H1 (cell line): Measurements from ENCODE around the gene FAM24B. TPM values are rescaled to one million over a fixed set of nuclear protein-coding genes. Genes with fewer than 3 reads are reported as not detected.

ENCODE experiments used
- CTCF ChIA-PET: fragments of 300-600 bp; sonication (Branson Sonifier 250); formaldehyde crosslinking; loops from one replicate; lab custom pipeline; 2021; ENCODE audit not compliant: partially characterized antibody; lab: Charles Lee
- POLR2A ChIA-PET: fragments of 300-600 bp; sonication (Branson Sonifier 250); formaldehyde crosslinking; loops from one replicate; lab custom pipeline; 2021; ENCODE audit warnings: inconsistent platforms; ENCODE audit not compliant: partially characterized antibody; lab: Charles Lee
- DNase-seq, 2 experiments: peaks; one replicate each; pipeline versions ENCODE4 v3.0.0 to v3.0.0-alpha.2; 2010 to 2022; ENCODE audit warnings: low spot score in 2 of 2, low read depth in 1 of 2, mixed read lengths in 1 of 2
- FAIRE-seq: peaks from 2 replicates; lab custom pipeline; 2011; peaks lifted over from hg19 to GRCh38; lab: Jason Lieb, UNC
- H2AFZ ChIP-seq: 2 replicates; pipeline ENCODE4 v1.8.1; 2012; ENCODE audit warnings: low read length, inconsistent platforms
- H2AK5ac ChIP-seq: 2 replicates; pipeline ENCODE4 v1.6.1; 2013; ENCODE audit warnings: low read depth, low read length
- H2BK120ac ChIP-seq: replicated peaks from 2 replicates; pipeline ENCODE3; 2013; ENCODE audit warnings: low read depth, low read length, inconsistent platforms
- H2BK12ac ChIP-seq: 2 replicates; pipeline ENCODE4 v1.6.1; 2013; ENCODE audit warnings: low read depth, low read length
- H2BK15ac ChIP-seq: 2 replicates; pipeline ENCODE4 v1.6.1; 2013; ENCODE audit warnings: low read length
- H2BK20ac ChIP-seq: 2 replicates; pipeline ENCODE4 v1.6.1; 2013; ENCODE audit warnings: low read length
- H2BK5ac ChIP-seq: 2 replicates; pipeline ENCODE4 v1.6.1; 2013; ENCODE audit warnings: low read depth, low read length
- H3K14ac ChIP-seq: 2 replicates; pipeline ENCODE4 v1.6.1; 2013; ENCODE audit warnings: inconsistent platforms; ENCODE audit not compliant: insufficient read length
- H3K18ac ChIP-seq: 2 replicates; pipeline ENCODE4 v1.6.1; 2013; ENCODE audit warnings: low read length; ENCODE audit errors: extremely low read depth
- H3K23ac ChIP-seq: 2 replicates; pipeline ENCODE4 v1.6.1; 2013; ENCODE audit warnings: inconsistent platforms; ENCODE audit not compliant: insufficient read length
- H3K23me2 ChIP-seq: 2 replicates; pipeline ENCODE4 v1.6.1; 2013; ENCODE audit warnings: low read depth, low read length
- H3K27ac ChIP-seq: 2 replicates; pipeline ENCODE4 v1.6.1; 2011; ENCODE audit warnings: low read depth, low read length, inconsistent platforms
- H3K27me3 ChIP-seq, 4 experiments: replicated peaks in 1 of 4; 1 replicate in 1 of 4; 2 replicates in 3 of 4; pipeline versions ENCODE4 v1.6.1 to v1.8.1; 2011 to 2013; ENCODE audit warnings: low read length in 3 of 4, mild to moderate bottlenecking in 3 of 4, inconsistent platforms in 2 of 4, mixed read lengths in 2 of 4, moderate library complexity in 1 of 4; ENCODE audit not compliant: control insufficient read depth in 3 of 4, insufficient read depth in 3 of 4; ENCODE audit errors: extremely low read depth in 1 of 4
- H3K36me3 ChIP-seq, 4 experiments: 2 replicates each; pipeline versions ENCODE4 v1.6.1 to v1.8.1; 2011 to 2013; ENCODE audit warnings: mild to moderate bottlenecking in 4 of 4, low read length in 3 of 4, moderate library complexity in 2 of 4, control low read depth in 1 of 4, inconsistent platforms in 1 of 4; ENCODE audit not compliant: insufficient read depth in 4 of 4, control insufficient read depth in 2 of 4
- H3K4ac ChIP-seq: replicated peaks from 2 replicates; pipeline ENCODE3; 2013; ENCODE audit warnings: low read length, low read depth, mixed read lengths, inconsistent platforms; ENCODE audit not compliant: insufficient read length
- H3K4me1 ChIP-seq, 4 experiments: replicated peaks in 1 of 4; 1 replicate in 1 of 4; 2 replicates in 3 of 4; pipeline versions ENCODE4 v1.6.1 to v1.8.1; 2011 to 2013; ENCODE audit warnings: low read length in 3 of 4, inconsistent platforms in 2 of 4, mixed read lengths in 1 of 4; ENCODE audit not compliant: insufficient read depth in 4 of 4, control insufficient read depth in 3 of 4
- H3K4me2 ChIP-seq, 2 experiments: 2 replicates each; pipeline versions ENCODE4 v1.6.1 to v1.8.1; 2011 to 2013; ENCODE audit warnings: low read depth in 2 of 2, low read length in 2 of 2, control low read depth in 1 of 2, inconsistent platforms in 1 of 2, mild to moderate bottlenecking in 1 of 2; ENCODE audit not compliant: insufficient read depth in 1 of 2
- H3K4me3 ChIP-seq, 4 experiments: fragments of 200-600, 300-600 bp in 1 of 4; sonication (generic), shearing (Covaris generic), sonication (Bioruptor Twin) in 1 of 4; 2 replicates each; pipeline versions ENCODE4 v1.5.1 to v1.8.1; 2011 to 2016; ENCODE audit warnings: low read length in 4 of 4, low read depth in 3 of 4, control low read depth in 2 of 4, inconsistent platforms in 2 of 4, mild to moderate bottlenecking in 2 of 4, mixed read lengths in 1 of 4, moderate library complexity in 1 of 4; ENCODE audit not compliant: insufficient read depth in 2 of 4; ENCODE audit errors: extremely low read depth in 1 of 4
- H3K56ac ChIP-seq: replicated peaks from 2 replicates; pipeline ENCODE3; 2013; ENCODE audit warnings: low read depth, mild to moderate bottlenecking, mixed read lengths, low read length, inconsistent platforms; ENCODE audit not compliant: insufficient read length
- H3K79me1 ChIP-seq: 2 replicates; pipeline ENCODE4 v1.6.1; 2013; ENCODE audit warnings: low read depth, low read length, control low read depth
- H3K79me2 ChIP-seq, 2 experiments: 2 replicates each; pipeline versions ENCODE4 v1.6.1 to v1.8.1; 2012 to 2013; ENCODE audit warnings: low read length in 2 of 2, mild to moderate bottlenecking in 2 of 2, inconsistent platforms in 1 of 2; ENCODE audit not compliant: insufficient read depth in 2 of 2, control insufficient read depth in 1 of 2
- H3K9ac ChIP-seq, 4 experiments: replicated peaks in 1 of 4; 1 replicate in 1 of 4; 2 replicates in 3 of 4; pipeline versions ENCODE4 v1.6.1 to v1.8.1; 2011 to 2013; ENCODE audit warnings: low read depth in 3 of 4, low read length in 3 of 4, control low read depth in 2 of 4, mild to moderate bottlenecking in 2 of 4, moderate library complexity in 2 of 4, inconsistent platforms in 1 of 4; ENCODE audit errors: extremely low read depth in 1 of 4
- H3K9me3 ChIP-seq, 2 experiments: 2 replicates each; pipeline versions ENCODE4 v1.6.1 to v1.8.1; 2012 to 2013; ENCODE audit warnings: mild to moderate bottlenecking in 2 of 2, moderate library complexity in 2 of 2, control low read depth in 1 of 2, inconsistent platforms in 1 of 2, low read depth in 1 of 2, low read length in 1 of 2, mixed read lengths in 1 of 2; ENCODE audit not compliant: insufficient read depth in 2 of 2
- H4K20me1 ChIP-seq, 2 experiments: replicated peaks in 1 of 2; 2 replicates each; pipeline versions ENCODE3 to v1.8.1; 2011 to 2013; ENCODE audit warnings: inconsistent platforms in 2 of 2, low read length in 2 of 2, mild to moderate bottlenecking in 1 of 2; ENCODE audit not compliant: insufficient read depth in 2 of 2, control insufficient read depth in 1 of 2
- H4K5ac ChIP-seq: 2 replicates; pipeline ENCODE4 v1.6.1; 2013; ENCODE audit warnings: low read length, low read depth, mixed read lengths, inconsistent platforms; ENCODE audit not compliant: insufficient read length
- H4K8ac ChIP-seq: 2 replicates; pipeline ENCODE4 v1.8.0; 2013; ENCODE audit warnings: mild to moderate bottlenecking, moderate library complexity, low read length, inconsistent platforms; ENCODE audit not compliant: insufficient read depth; ENCODE audit errors: extremely low read depth
- H4K91ac ChIP-seq: replicated peaks from 2 replicates; pipeline ENCODE3; 2013; ENCODE audit warnings: low read length, mixed read lengths, inconsistent platforms; ENCODE audit not compliant: insufficient read length
- BACH1 ChIP-seq: IDR thresholded peaks from 2 replicates; pipeline ENCODE4 v1.6.1; 2012; ENCODE audit warnings: low read length, improper control_type of control experiment
- BCL11A ChIP-seq, 2 experiments: IDR thresholded peaks; one replicate each; pipeline ENCODE4 v1.6.1; 2011; ENCODE audit warnings: low read depth in 2 of 2, low read length in 2 of 2, mild to moderate bottlenecking in 2 of 2
- BRCA1 ChIP-seq: IDR thresholded peaks from 2 replicates; pipeline ENCODE4 v1.6.1; 2012; ENCODE audit warnings: low read depth, low read length, improper control_type of control experiment
- CBX8 ChIP-seq: fragments of 300-800, 300-1000 bp; sonication (generic); IDR thresholded peaks from 2 replicates; pipeline ENCODE4 v1.7.1; 2016; ENCODE audit warnings: low read depth, low read length, borderline replicate concordance
- CHD2 ChIP-seq: IDR thresholded peaks from 2 replicates; pipeline ENCODE4 v1.6.1; 2012; ENCODE audit warnings: low read length, improper control_type of control experiment
- CREB1 ChIP-seq: IDR thresholded peaks from 2 replicates; pipeline ENCODE4 v1.6.1; 2012; ENCODE audit warnings: inconsistent platforms
- KDM1A ChIP-seq: fragments of 200-600, 300-600 bp; sonication (generic); IDR thresholded peaks from 2 replicates; pipeline ENCODE4 v1.7.1; 2016; ENCODE audit warnings: mild to moderate bottlenecking, low read length, borderline replicate concordance
- SAP30 ChIP-seq: fragments of 300-600 bp; sonication (generic); IDR thresholded peaks from 2 replicates; pipeline ENCODE4 v1.7.1; 2012; ENCODE audit warnings: low read length, moderate library complexity, mild to moderate bottlenecking, inconsistent platforms; ENCODE audit not compliant: insufficient read depth, insufficient replicate concordance
- SIRT6 ChIP-seq: IDR thresholded peaks from one replicate; pipeline ENCODE4 v1.7.1; 2012; ENCODE audit warnings: low read length, inconsistent platforms
- SUZ12 ChIP-seq: fragments of 200-600 bp; sonication (generic); IDR thresholded peaks from 2 replicates; pipeline ENCODE4 v1.6.1; 2012; ENCODE audit warnings: mild to moderate bottlenecking, inconsistent platforms, low read length, moderate library complexity, mixed read lengths
- WGBS, 2 experiments: shearing (Covaris generic) in 1 of 2; methylation state at CpG; one replicate each; pipeline versions ENCODE4 v1.1.6 to v1.1.7; 2013 to 2015; ENCODE audit warnings: low lambda C conversion rate in 2 of 2, mixed read lengths in 2 of 2, inconsistent platforms in 1 of 2, low coverage in 1 of 2, missing lambda C conversion rate in 1 of 2; ENCODE audit not compliant: insufficient replicate concordance in 2 of 2, insufficient coverage in 1 of 2, insufficient read length in 1 of 2; ENCODE audit errors: extremely low coverage in 1 of 2, missing lambda C conversion rate in 1 of 2; 5-methylcytosine and 5-hydroxymethylcytosine counted together
- polyA plus RNA-seq, 7 experiments: library from polyadenylated mRNA; depleted of rRNA in 3 of 7; stranded (reverse) in 5 of 7; unstranded in 2 of 7; fragments of >200 nt in 5 of 7; fragments of 200-250 nt in 2 of 7; gene quantifications; 1 replicate in 5 of 7; 2 replicates in 1 of 7; 4 replicates in 1 of 7; pipeline versions ENCODE4 v1.2.1 to v1.2.3, GENCODE V29; 2011 to 2013; ENCODE audit warnings: missing spikeins in 2 of 7, mixed read lengths in 2 of 7
- total RNA-seq: library from RNA; stranded (reverse); fragmentation: NEBNext Ultra II Directional; extraction: Animal tissue kit (Norgen Biotek cat#: 25700); gene quantifications from 2 replicates; pipeline ENCODE4 v1.2.1, GENCODE V29; 2021

The FAM24B gene
- total and polyA plus RNA-seq, 2 of the 8 experiments (the other 6 are each of a cell fraction or from before 2014, with no cell fraction given), result 0.50 to 0.56 TPM

DNA sequence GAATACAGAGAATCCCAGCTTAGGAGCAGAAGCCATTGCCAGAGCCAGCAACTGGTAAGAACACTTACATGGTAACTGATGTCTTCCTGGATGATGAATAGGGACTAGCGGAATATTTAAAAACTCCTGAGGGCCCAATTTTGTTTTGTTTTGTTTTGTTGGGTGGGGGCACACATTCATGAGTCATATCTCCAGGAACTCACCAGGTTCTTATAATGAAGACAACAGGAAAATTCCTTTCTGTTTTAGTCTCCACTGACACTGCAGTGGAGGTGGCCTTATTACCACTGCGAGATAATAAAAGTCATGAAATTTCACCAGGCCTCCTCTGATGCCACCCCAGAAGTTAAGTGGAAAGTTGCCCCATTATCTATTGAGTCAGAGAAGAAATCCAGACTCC, 27.1 kb downstream of the FAM24B start:
- Histone ChIP-seq H2AK5ac (no peak overlapping the region), H3K23ac (no peak overlapping the region), H3K4ac (no peak overlapping the region), H3K36me3 (no peaks in the 10 kb centered on the region), H3K14ac (no peak overlapping the region), H3K4me3 (no peak overlapping the region), H4K5ac (no peak overlapping the region), H2BK120ac (no peak overlapping the region), H4K91ac (no peak overlapping the region), H3K4me2 (no peak overlapping the region), H2BK20ac (no peak overlapping the region), H2BK5ac (no peak overlapping the region), H3K23me2 (no peaks in the 10 kb centered on the region), H3K9ac (no peak overlapping the region), H2BK15ac (no peak overlapping the region), H2AFZ (no peak overlapping the region), H3K27ac (no peak overlapping the region), H3K4me1 (peaks cover 3 to 11% (median 4%) of the 10 kb centered on the region in 4 experiments; a peak in 4 of 7 replicates), H3K79me1 (no peaks in the 10 kb centered on the region), H3K18ac (no peak overlapping the region), H4K8ac (no peak overlapping the region), H3K27me3 (no peaks in the 10 kb centered on the region), H3K9me3 (no peaks in the 10 kb centered on the region), H4K20me1 (no peaks in the 10 kb centered on the region), H3K56ac (no peak overlapping the region), H2BK12ac (no peak overlapping the region), H3K79me2 (no peaks in the 10 kb centered on the region)
- POLR2A ChIA-PET, result no interaction called here
- 97% methylated on average over 2 of the region's 2 CpGs; no CpG with 5 or more reads in 1 of the 2 experiments for WGBS, 2 experiments
- CTCF ChIA-PET, result interaction anchor here (1.5 kb wide), 1 partner anchor 26 kb away, joined by 4 read pairs; no protein-coding TSS in a partner anchor
- TF ChIP-seq BACH1, result no peak
- TF ChIP-seq SAP30, result no peak
- no peak for TF ChIP-seq CREB1
- TF ChIP-seq BCL11A (IDR thresholded peaks at IDR 0.05; ENCODE audit: low read depth in 2 of 2, low read length in 2 of 2), result no peak
- TF ChIP-seq SIRT6, result no peak
- no peak for TF ChIP-seq KDM1A
- TF ChIP-seq CBX8, result no peak
- TF ChIP-seq SUZ12, result no peak
- TF ChIP-seq CHD2, result no peak
- no peak for TF ChIP-seq BRCA1
- no peak for FAIRE-seq
- no peak for DNase-seq
